HG03558 (cell line): ENCODE results near the gene METTL8.
"Not testable (repeated sequence)": the region's sequence is repeated elsewhere in the genome, so short reads cannot be mapped to it uniquely, and the experiment has no call there.

Source experiments
- ATAC-seq: cut with Tn5 transposase; IDR thresholded peaks from one replicate; pipeline ENCODE4 v1.9.1; 2021; ENCODE audit warnings: moderate number of reproducible peaks; ENCODE audit not compliant: unreplicated experiment; ENCODE audit errors: extremely low read depth

METTL8 gene

DNA sequence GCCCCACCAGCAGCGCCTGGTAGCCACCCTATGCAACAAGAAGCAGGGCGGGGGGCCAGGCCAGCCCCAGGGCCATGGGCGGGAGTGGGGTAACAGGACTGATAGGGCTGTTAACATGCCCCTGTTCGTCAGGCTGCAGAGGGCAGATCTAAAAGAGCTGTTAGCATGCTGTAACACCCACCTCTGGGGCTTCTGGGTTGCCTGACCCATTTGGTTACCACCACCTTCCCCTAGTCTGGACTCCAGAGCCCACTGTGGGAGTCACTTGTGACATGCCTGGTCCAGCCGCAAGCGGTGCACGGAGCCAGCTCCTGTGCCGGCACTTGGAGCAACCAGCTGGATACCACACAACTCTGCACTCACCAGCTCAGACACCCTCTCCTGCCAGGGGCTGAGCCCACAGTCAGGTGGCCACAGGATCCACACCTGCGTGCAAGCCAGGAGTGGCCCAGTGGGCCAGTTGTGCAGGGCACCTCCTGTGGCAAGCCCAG is 2.1 kb downstream of the METTL8 start:
- no peak for ATAC-seq

DNA sequence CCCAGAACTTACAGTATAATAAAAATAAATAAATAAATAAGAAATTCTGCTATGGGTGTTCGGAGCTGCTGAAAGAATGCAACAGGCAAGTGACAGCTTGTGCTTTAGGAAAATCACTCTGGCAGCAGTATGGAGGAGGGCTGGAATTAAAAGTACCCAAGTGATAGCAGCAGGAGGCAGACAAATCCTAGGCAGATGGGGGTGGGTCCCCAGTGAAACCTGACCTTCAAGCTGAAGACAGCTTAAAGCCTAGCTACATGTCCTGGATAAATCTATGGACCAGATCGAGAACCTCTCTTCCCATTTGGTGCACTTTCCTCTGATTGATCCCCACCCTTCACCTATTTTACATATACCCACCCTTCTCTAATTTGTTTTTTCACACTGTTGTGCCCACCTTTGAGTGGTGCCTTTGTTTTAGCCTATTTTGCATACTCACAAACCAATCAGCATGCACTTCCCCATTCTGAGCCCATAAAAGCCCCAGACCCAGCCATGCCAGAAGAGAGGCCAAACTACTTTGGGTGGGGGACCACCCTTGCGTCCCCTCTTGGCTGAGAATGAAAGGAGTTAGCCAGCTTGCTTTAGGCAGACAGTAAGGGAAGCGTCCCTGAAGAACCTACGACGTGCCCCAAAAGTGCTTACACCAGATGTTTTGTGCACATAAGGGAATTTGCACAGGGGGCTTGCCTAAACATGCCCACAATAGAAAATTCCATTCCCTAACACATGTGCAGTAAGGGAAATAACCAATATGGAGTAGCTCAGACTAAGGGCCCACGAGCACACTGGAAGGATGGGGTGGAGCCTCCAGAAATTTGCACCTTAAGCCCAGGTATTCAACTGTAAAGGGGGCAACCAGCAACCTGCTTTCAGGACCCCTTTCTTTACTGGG is 3.0 kb downstream of the METTL8 start:
- no peak for ATAC-seq

DNA sequence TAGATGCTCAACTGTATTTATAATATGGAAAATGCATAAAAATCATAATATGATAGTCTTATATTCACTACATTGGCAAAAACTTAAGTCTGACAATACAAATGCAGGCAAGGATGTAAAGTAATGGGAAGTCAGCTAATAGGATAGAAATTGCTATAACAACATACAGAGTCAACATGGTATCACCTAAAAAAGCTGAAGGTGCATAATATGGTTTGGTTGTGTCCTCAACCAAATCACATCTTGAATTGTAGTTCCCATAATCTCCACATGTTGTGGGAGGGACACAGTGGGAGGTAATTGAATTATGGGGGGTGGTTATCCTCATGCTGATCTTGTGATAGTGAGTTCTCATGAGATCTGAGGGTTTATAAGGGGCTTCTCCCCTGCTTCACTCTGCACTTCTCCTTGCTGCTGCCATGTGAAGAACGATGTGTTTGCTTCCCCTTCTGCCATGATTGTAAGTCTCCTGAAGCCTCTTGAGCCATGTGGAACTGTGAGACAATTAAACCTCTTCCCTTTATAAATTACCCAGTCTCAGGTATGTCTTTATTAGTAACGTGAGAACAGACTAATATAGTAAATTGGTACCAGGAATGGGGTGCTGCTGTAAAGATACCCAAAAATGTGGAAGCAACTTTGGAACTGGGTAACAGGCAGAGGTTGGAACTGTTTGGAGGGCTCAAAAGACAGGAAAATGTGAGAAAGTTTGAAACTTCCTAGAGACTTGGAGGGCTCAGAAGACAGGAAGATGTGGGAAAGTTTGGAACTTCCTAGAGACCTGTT is 10.9 kb downstream of the METTL8 start:
- ATAC-seq, result not testable (repeated sequence)

DNA sequence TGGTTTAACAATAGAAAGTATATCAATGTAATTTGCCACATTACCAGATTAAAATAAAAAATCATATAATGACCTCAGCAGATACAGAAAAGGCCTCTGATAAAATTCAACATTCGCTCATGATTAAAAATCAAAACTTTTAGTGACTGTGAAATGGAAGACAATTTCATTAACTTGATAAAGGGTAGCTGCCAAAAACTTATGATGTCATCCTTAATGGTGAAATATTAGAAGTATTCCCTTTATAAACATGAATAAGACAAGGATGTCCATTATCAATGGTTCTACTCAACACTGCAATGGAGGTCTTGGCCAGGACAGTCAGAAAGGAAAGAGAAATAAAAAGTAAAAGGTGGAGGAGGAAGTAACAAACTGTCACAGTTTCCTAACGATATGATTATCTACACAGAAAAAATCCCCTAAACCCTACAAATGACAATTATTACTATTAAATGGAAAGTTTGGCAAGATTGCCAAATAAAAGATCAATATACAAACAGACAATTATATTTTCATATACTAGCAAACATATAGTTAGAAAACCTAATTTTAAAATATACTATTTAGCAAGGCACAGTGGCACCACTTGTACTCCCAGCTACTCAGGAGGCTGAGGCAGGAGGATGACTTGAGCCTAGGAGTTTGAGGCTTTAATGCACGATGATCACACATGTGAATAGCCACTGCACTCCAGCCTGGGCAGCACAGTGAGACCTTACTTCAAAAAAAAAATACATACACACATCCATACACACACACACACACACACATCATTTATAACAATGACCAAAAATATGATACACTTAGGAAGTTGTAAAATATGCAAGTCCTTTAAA is 12.8 kb downstream of the METTL8 start:
- no peak for ATAC-seq

DNA sequence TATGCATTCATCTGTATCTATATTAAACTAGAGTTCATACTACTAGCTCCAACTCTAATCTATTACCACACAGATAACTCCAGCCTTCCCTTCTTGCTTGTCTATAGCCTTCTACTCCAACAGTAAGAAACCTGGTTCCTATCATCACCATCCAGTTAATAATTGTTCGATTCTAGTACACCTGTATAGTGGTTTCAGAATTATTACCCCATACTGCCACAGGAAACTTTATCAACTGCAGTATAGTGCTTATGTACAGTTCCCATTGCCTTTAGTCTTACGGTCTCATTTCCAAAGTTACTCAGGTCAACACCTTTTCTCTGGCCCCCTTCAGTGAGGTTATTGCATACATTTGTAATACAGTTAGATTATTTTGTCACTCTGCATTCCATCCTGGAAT is 14.5 kb downstream of the METTL8 start:
- ATAC-seq, result no peak

DNA sequence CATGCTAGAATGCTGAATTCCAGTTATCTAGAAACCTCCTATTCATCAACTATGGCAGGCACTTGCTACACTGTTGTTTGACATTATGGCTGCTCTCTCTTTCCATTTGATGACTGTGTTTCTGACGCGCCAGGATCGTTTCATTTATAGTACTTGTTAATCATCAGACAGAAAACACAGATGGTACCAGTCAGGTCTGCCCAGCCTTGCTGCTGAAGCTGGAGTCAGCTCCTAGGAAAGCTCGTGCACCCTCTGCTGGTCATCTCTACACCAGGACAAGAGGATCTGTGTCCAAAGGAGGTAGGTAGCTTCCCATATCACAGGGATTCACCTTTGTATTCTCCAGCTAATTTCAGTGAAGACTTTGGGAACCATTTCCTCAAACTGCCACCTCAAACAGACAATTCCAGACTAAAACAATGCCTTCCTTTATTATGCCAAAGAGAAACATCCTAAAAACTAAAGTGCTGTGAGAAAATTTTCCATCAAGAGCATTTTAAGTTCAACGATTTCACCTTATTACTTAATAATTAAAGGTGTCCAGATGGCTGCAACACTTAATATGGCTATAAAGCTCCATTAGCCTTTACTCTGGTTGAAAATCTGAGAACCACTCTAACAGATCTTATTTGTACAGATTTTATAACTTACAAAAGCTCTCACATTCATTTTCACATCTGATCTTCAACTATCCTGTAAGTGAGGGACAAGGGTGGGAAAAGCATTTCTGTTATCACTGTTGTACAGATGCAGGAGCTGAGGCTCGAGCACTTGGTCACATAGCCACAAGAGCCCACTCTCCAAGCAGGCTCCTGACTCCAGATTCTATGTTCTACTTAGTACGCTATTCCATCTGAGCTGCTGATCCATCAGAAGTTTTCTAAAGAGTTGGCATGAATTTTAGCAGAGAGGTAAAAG is 17.5 kb downstream of the METTL8 start:
- peak; percentile 85 for ATAC-seq

DNA sequence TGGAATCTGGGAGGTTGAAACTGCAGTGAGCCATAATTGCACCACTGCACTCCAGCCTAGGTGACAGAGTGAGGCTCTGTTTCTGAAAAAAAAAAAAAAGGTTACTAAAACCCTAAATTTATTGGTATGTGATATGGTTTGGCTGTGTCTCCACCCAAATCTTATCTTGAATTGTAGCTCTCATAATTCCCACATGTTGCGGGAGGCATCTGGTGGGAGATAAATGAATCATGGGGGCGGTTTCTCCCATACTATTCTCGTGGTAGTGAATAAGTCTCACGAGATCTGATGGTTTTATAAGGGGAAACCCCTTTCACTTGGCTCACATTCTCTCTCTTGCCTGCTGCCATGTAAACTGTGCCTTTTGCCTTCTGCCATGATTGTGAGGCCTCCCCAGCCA is 19.1 kb downstream of the METTL8 start:
- not testable (repeated sequence) for ATAC-seq

DNA sequence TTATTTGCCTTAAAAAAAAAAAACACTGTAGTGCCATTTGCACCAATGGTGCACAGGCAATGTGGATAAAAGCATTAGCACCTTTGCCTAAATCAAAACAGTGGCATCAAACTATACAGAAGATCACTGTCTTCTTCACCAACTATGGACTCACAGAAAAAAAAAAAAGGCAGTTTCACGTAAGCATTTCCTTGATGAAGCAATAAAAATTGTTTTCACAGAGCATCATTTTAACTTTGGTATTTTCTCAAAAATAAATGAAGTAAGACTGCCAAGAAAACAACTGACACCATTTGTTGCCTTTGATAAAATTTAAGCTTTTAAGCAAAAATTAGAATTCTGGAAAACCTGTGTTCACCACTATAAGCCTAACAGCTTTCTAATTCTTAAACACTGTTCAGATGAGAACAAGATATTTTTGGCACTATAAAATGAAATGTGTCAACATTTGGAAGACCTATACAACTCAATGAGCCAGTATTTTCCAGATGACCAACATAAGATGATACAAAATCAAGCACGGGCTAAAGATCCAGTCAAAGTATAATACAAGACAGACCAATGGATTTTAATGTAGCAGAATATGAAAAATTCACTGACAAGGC is 21.1 kb downstream of the METTL8 start:
- no peak for ATAC-seq

DNA sequence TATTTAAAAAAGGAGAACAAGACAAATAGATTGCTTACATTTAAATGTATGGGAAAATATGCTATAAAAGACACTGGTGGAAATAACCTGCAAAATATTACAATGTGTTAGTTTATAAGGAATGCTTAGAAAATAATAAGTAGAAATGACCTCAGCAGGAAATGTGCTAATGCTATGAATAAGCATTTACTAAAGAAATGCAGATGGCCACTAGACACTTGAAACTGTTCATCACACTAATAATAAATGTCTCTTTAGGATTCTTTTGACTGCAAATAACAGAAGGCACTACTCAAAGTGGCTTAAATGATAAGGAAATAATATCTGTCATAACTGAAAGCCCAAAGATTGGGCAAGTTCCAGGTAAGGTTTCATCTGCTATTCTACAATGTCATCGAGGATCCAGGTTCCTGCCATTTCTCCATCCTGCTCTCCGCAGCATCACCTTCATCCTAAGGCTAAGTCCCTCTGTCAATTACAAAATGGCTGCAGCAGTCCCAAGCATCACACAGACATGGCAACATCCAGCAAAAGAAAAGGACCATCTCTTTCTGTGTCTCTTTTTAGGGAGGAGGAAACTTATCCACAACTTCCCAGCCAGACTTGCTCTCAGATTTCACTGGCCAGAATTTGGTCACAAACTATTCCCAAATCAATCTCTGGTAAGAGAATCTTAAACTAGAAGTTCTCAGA is 21.9 kb downstream of the METTL8 start:
- ATAC-seq, result no peak

DNA sequence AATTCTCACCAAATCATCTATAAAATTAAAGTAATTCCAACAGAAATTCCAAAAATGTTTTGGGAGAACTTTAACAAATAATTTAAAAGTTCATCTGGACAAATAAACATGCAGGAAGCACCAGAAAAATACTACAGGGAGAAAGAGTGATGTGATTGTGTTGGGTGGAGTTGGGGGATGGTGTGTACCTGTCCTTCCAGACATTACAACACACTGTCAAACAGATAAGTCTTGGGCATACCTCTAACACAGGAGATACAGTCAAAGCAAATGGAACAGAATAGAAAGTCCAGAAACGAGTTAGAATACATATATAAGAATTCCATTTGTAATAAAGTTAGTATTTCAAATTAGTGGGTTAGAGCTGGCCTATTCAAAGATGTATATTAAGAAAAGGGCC is 22.6 kb downstream of the METTL8 start:
- ATAC-seq, result no peak

DNA sequence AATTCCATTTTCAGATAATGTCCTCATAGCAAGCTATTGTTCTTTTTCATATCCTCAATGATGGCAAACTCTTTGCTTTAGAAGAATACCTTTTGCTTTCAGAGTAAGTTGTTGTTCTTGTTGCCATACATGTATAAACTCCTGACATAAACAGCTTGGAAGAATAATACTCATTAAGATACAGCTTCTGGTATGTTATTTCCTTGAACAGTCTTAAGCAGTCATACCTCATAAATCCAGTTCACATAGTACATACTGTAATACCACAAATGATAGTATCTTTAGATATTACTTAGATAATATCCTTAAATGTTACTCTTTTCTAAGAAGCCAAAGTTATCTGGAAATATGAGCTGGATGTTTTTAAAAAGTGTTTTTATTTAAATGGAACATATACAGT is 23.2 kb downstream of the METTL8 start:
- ATAC-seq, result no peak

DNA sequence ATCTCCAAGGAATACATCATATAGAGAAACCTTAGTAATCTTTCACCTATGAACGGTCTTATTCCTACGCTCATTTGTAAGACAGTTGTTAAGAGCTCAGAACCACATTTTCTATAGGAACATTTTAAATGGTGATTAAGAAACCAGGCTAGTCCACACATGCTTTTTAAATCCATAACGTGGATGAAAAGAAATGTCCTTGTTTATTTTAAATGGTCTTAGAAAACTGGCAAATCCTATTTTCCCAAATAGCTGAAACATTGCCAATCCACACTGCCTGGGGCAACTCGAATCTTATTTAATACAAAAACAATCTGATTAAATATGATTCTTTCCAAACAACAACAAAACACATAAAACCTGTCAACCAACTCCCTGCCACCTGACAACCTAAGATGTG is 23.7 kb downstream of the METTL8 start:
- ATAC-seq, result no peak

DNA sequence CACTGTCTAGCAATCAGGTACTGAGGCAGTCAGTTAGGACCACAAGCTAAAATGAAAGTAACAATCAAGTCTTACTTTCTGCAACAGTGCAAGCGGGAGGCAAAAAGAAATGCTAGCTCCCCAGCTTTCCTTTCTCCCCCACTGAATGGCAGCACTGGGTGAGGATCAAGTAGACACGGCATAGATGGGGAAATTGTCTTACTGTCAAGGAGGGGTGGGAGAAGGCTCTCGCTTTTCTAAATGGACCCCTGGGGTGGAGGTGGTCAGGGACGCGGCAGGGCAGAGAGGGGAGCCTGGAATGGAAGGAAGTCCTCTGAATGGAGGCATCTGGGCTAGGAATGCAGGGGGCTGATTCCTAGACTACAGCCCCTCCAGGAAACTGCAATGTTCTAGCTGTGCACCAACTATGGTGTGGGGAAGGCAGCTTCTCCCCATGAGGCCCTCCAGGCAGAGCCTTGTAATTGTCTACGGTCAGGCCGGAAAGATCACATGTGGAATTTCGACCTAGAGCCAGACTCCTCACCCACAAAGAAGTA is 24.3 kb downstream of the METTL8 start:
- ATAC-seq, result no peak

DNA sequence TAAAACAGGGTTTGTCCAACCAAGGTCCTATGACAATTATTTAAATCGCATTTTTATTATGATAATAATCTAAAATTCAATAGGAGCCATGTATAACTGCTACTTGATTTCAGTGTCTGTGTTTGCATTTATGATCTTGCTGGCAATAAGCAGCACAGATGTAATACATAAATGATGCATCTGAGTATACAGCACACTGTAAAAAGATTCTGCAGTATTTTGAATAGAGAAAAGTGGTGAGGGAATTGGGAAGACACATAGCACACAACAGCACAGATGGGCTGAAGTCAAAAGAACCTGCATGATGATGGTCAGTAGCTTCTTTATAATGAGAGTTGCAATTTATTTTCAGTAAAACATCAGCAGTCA is 26.1 kb downstream of the METTL8 start:
- no peak for ATAC-seq

DNA sequence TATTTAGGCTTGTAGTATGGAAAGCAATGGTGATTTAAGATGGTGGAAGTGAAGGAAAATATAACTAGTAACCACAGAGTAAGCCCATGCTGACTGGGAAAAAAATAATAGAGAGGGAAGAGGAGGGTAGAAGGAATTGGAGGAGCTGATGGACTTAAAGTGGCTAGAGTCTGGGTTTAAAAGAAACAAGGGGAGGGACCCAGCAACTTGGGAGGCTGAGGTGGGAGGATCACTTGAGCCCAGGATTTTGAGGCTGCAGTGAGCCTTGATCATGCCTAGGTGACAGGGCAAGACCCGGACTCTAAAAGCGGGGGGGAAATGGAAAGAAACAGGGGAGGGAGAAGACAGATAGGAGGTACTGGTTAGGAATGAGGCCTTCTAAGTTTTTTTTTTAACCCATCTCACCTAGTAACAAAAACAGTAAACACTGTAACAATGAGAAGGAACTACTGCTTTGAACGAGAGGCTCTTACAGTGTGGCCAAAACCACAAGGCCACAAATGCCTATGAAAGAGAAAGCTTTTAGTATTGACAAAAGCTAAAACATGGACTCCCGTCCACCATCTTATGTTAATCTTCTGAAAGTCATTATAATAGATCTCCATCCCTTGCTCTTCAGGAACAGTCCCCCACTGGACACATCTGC is 26.6 kb downstream of the METTL8 start:
- no peak for ATAC-seq

DNA sequence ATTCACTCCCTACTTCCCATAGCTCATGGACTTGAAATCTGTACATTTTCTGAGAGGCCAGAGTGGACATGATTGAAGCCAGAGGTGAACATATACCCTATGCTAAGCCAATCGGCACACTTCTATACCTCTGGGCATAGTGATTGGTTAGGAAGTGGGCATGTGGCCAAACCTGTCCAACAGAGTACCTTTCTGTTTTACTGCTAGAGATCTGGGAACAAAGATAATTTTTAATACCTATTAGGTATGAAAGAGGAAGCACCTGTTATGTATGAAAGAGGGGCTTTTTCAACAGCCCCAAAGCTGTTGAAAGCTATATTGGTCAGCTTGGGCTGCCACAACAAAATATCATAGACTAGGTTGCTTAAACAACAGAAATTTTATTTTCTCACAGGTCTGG is 27.7 kb downstream of the METTL8 start:
- ATAC-seq, result peak; percentile 49

DNA sequence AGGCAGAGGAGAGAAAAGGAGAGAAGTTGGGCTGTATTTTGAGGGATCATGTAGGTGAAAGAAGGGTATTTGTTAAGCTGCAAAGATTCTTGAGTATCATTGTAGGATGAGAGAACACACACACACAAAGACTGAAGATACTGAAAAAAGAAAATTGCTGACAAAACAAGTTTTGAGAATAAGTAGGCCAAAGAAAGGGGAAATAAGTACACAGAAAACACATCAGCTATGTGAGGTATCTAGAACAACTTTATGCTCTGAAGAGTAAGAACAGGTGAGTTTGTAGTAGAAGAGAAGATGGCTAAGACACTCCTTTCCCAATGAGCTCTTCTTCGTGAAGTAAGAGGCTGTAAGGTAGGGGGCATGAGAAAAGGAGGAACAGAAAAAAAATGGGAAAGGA is 28.2 kb downstream of the METTL8 start:
- no peak for ATAC-seq

DNA sequence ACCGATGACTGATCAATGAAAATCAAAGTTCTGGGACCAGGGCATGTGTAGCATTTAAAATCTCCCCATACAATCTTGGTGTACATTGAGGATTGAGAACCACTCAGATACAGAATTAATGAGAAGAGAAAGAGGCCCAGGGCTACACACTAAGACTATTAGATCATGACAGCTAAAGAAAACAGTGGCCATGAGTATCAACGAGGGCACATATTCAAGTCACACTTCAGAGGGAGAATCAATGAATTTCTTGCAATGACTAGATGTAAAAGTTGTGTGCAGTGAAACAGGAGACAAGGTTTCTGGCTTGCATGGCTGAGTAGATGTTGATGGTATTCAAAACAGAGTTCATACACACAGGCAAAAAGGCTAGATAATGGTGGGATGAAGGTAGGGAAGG is 29.1 kb downstream of the METTL8 start:
- ATAC-seq, result no peak
